GM12865 (cell line): ENCODE measurements around the gene NOB1.
"Not testable (repeated sequence)": the region's sequence is repeated elsewhere in the genome, so short reads cannot be mapped to it uniquely, and the experiment has no call there.

ENCODE experiments used
- DNase-seq: peaks from one replicate; pipeline ENCODE4 v3.0.0; 2010; ENCODE audit warnings: low read depth
- H3K4me3 ChIP-seq: 2 replicates; pipeline ENCODE4 v1.5.1; 2011; ENCODE audit warnings: mild to moderate bottlenecking, low read depth, low read length, control low read depth
- TF ChIP-seq, protein P1 (sequence below): IDR thresholded peaks from 2 replicates; pipeline ENCODE4 v1.5.1; 2011; ENCODE audit warnings: low read length, control low read depth, low read depth, inconsistent platforms; ENCODE audit not compliant: insufficient read depth; ENCODE audit errors: missing control alignments

The NOB1 gene

DNA sequence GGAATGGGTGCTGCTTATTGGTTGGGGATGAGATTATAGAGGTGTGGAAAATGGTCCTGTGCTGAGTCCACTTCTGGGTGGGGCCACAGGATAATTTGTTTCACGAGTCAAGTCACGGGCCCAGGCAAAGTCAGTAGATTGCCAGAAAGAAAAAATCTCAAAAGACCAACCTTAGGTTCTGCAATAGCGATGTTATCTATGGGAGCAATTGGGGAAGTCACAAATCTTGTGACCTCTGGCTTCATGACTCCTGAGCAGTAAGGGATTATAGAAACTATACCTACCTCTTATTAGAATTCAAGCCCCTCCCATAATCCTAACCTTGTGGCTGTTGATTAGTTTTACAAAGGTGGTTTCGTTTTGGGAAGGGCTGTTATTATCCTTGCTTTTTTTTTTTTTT, 38.8 kb upstream of the NOB1 start:
- TF ChIP-seq, protein P1, sequence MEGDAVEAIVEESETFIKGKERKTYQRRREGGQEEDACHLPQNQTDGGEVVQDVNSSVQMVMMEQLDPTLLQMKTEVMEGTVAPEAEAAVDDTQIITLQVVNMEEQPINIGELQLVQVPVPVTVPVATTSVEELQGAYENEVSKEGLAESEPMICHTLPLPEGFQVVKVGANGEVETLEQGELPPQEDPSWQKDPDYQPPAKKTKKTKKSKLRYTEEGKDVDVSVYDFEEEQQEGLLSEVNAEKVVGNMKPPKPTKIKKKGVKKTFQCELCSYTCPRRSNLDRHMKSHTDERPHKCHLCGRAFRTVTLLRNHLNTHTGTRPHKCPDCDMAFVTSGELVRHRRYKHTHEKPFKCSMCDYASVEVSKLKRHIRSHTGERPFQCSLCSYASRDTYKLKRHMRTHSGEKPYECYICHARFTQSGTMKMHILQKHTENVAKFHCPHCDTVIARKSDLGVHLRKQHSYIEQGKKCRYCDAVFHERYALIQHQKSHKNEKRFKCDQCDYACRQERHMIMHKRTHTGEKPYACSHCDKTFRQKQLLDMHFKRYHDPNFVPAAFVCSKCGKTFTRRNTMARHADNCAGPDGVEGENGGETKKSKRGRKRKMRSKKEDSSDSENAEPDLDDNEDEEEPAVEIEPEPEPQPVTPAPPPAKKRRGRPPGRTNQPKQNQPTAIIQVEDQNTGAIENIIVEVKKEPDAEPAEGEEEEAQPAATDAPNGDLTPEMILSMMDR = no peak
- no peak overlapping the region for H3K4me3 ChIP-seq
- no peak for DNase-seq

GRCh38 chr16:69791391-69791847, 36.7 kb upstream of the NOB1 start:
- H3K4me3 ChIP-seq, DNase-seq: not testable (repeated sequence)

- TF ChIP-seq, protein P1 = no peak
- DNase-seq = no peak
- H3K4me3 ChIP-seq = no peak overlapping the region
Observed at GRCh38 chr16:69787883-69788282, 33.2 kb upstream of the NOB1 start.

DNA sequence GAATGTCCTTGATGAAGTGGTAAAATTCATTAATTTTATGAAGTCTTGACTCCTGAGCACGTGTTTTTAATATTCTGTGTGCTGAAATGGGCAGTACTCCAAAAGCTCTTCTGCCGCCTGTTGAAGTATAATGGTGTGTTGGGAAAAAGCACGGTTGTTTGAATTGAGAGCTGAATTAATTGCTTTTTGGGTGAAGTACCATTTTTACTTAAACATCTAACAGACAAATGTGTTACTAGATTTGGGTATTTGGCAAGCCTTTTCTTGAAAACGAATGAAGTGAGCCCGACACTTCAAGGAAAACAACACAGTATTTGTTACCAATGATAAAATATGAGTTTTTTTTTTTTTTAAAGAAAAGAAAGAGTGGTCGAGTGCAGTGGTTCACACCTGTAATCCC, 29.9 kb upstream of the NOB1 start:
- DNase-seq = no peak
- TF ChIP-seq, protein P1 = no peak
- H3K4me3 ChIP-seq = no peak overlapping the region

- TF ChIP-seq, protein P1 = no peak
- DNase-seq = no peak
- no peak overlapping the region for H3K4me3 ChIP-seq
Observed at GRCh38 chr16:69781118-69781517, 26.4 kb upstream of the NOB1 start.

GRCh38 chr16:69779724-69780123, 25.0 kb upstream of the NOB1 start:
- H3K4me3 ChIP-seq = no peak overlapping the region
- TF ChIP-seq, protein P1 = no peak
- no peak for DNase-seq

DNA sequence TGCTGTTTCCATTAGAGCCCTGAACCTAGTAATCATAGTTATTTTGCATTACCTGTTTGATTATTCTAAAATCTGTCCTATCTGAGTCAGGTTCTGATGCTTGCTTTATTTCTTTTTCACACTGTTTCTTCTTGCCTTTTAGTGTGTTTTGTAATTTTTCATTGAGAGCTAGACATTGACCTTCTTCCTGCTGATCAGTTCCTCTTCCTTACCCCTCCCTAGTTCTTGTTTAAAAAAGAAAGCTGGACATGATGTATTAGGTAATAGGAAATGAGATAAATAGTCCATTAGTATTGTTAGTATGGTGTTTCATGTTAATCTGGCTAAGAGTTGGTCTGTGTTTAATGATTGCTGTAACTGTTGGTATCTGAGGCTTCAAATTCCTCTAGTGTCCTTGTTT, 20.8 kb upstream of the NOB1 start:
- TF ChIP-seq, protein P1 = no peak
- DNase-seq = no peak

More for the DNA sequence above, 20.8 kb upstream of the NOB1 start:
- no peak overlapping the region for H3K4me3 ChIP-seq
